SK-N-SH treated with all-trans-retinoic acid at 6 μM for 48 hours (cell line): ENCODE results near the gene TBC1D13.
"Not testable (repeated sequence)": the region's sequence is repeated elsewhere in the genome, so short reads cannot be mapped to it uniquely, and the experiment has no call there.

ENCODE experiments used
- ATAC-seq: fragments of 200-7000 bp; cut with Tn5 transposase; 3 replicates; pipeline ENCODE4 v1.9.1; 2020; ENCODE audit warnings: mild to moderate bottlenecking, moderate library complexity
- BACH2 ChIP-seq: fragments of 250-450 bp; sonication (Bioruptor Pico); IDR thresholded peaks from 2 replicates; pipeline ENCODE4 v1.9.0; 2021; ENCODE audit warnings: mild to moderate bottlenecking, borderline replicate concordance
- CSDC2 ChIP-seq: fragments of 250-450 bp; sonication (Bioruptor Pico); IDR thresholded peaks from 2 replicates; pipeline ENCODE4 v1.5.0; 2020; ENCODE audit warnings: mild to moderate bottlenecking, moderate library complexity
- CSRNP3 ChIP-seq: fragments of 250-450 bp; sonication (Bioruptor Pico); IDR thresholded peaks from 2 replicates; pipeline ENCODE4 v1.5.1; 2021; ENCODE audit warnings: mild to moderate bottlenecking, moderate library complexity
- ESRRG ChIP-seq: fragments of 250-450 bp; sonication (Bioruptor Pico); IDR thresholded peaks from 2 replicates; pipeline ENCODE4 v1.6.1; 2021; ENCODE audit warnings: mild to moderate bottlenecking
- GLIS3 ChIP-seq: fragments of 250-450 bp; sonication (Bioruptor Pico); IDR thresholded peaks from 2 replicates; pipeline ENCODE4 v1.5.0; 2020; ENCODE audit warnings: mild to moderate bottlenecking, moderate library complexity
- ISL1 ChIP-seq: fragments of 250-450 bp; sonication (Bioruptor Pico); IDR thresholded peaks from 2 replicates; pipeline ENCODE4 v2.1.2; 2022; ENCODE audit warnings: mild to moderate bottlenecking, moderate library complexity
- OSR1 ChIP-seq: fragments of 250-450 bp; sonication (Bioruptor Pico); IDR thresholded peaks from 2 replicates; pipeline ENCODE4 v1.8.0; 2022; ENCODE audit warnings: moderate library complexity, mild to moderate bottlenecking, inconsistent platforms
- POU6F1 ChIP-seq: fragments of 250-450 bp; sonication (Bioruptor Pico); IDR thresholded peaks from 2 replicates; pipeline ENCODE4 v1.8.0; 2021; ENCODE audit warnings: low read depth, mild to moderate bottlenecking, moderate library complexity, borderline replicate concordance
- PPARA ChIP-seq: fragments of 250-450 bp; sonication (Bioruptor Pico); IDR thresholded peaks from 2 replicates; pipeline ENCODE4 v1.5.0; 2020; ENCODE audit warnings: mild to moderate bottlenecking, borderline replicate concordance
- RARB ChIP-seq: fragments of 250-450 bp; sonication (Bioruptor Pico); IDR thresholded peaks from 2 replicates; pipeline ENCODE4 v1.8.0; 2021; ENCODE audit warnings: mild to moderate bottlenecking, moderate library complexity
- SNAI2 ChIP-seq: fragments of 250-450 bp; sonication (Bioruptor Pico); IDR thresholded peaks from 2 replicates; pipeline ENCODE4 v1.5.0; 2020; ENCODE audit warnings: mild to moderate bottlenecking, moderate library complexity
- TCF4 ChIP-seq: fragments of 250-450 bp; sonication (Bioruptor Pico); IDR thresholded peaks from 2 replicates; pipeline ENCODE4 v1.8.0; 2021; ENCODE audit warnings: mild to moderate bottlenecking, moderate library complexity, borderline replicate concordance
- TOX ChIP-seq: fragments of 250-450 bp; sonication (Bioruptor Pico); IDR thresholded peaks from 2 replicates; pipeline ENCODE4 v1.8.0; 2021; ENCODE audit warnings: mild to moderate bottlenecking, moderate library complexity, borderline replicate concordance
- ZC3H10 ChIP-seq: fragments of 250-450 bp; sonication (Bioruptor Pico); IDR thresholded peaks from 2 replicates; pipeline ENCODE4 v1.5.1; 2021; ENCODE audit warnings: mild to moderate bottlenecking, moderate library complexity
- ZFP3 ChIP-seq: fragments of 250-450 bp; sonication (Bioruptor Pico); IDR thresholded peaks from 2 replicates; pipeline ENCODE4 v1.5.0; 2020; ENCODE audit warnings: mild to moderate bottlenecking, moderate library complexity
- ZFP30 ChIP-seq: fragments of 450-650 bp; formaldehyde crosslinking; IDR thresholded peaks from 2 replicates; pipeline ENCODE4 v1.5.0; 2022; ENCODE audit warnings: mild to moderate bottlenecking, moderate library complexity
- ZNF565 ChIP-seq: fragments of 450-650 bp; formaldehyde crosslinking; conservative IDR thresholded peaks from 2 replicates; pipeline ENCODE4 v1.5.0; 2020; ENCODE audit warnings: low read depth, mild to moderate bottlenecking, moderate library complexity
- ZNF70 ChIP-seq: fragments of 450-650 bp; formaldehyde crosslinking; IDR thresholded peaks from 2 replicates; pipeline ENCODE4 v1.5.0; 2020; ENCODE audit warnings: mild to moderate bottlenecking, moderate library complexity
- ZNF8 ChIP-seq: fragments of 450-650 bp; formaldehyde crosslinking; IDR thresholded peaks from 2 replicates; pipeline ENCODE4 v1.5.0; 2020; ENCODE audit warnings: mild to moderate bottlenecking, moderate library complexity
- TF ChIP-seq, protein P1 (sequence below): fragments of 250-450 bp; sonication (Bioruptor Pico); IDR thresholded peaks from 2 replicates; pipeline ENCODE4 v1.5.0; 2020; ENCODE audit warnings: mild to moderate bottlenecking, moderate library complexity
- TF ChIP-seq, protein P2 (sequence below): fragments of 250-450 bp; sonication (Bioruptor Pico); IDR thresholded peaks from 2 replicates; pipeline ENCODE4 v1.8.0; 2020; ENCODE audit warnings: mild to moderate bottlenecking, moderate library complexity, borderline replicate concordance

The TBC1D13 gene

DNA sequence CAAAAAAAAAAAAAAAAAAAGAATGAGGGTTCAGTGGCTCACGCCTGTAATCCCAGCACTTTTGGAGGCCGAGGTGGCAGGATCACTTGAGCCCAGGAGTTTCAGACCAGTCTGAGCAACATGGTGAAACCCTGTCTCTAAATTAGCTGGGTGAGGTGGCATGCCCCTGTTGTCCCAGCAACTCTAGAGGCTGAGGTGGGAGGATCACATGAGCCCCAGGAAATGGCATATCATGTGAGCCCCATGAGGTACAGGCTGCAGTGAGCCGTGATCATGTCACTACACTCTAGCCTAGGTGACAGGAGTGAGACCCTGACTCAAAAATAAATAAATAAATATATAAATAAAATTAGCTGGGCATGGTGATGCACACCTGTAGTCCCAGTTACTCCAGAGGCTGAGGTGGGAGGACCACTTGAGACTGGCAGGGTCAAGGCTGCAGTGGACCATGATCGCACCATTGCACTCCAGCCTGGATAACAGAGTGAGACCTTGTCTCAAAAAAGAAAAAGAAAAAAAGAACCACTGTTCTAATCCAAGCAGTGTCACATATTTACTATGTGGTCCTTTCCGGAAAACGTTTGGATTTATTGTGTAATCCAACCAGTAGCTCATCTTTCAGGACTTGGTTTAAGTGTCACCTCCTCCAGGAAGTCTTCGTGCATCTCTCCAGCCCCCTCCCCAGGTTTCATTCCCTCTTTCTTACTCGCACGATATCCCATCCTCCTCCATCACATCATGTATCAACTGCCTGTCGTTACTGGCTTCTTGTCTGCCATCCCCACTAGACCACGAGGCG lies 54.8 kb downstream of the TBC1D13 start:
- TF ChIP-seq ZFP30 (CRISPR knock-in tag), result no peak
- TF ChIP-seq OSR1 (CRISPR knock-in tag), result no peak
- TF ChIP-seq CSDC2, result no peak
- no peak for TF ChIP-seq ISL1 (CRISPR knock-in tag)
- TF ChIP-seq ZNF565, result no peak
- no peak for TF ChIP-seq ZNF8
- TF ChIP-seq PPARA, result no peak
- no peak for TF ChIP-seq ZNF70
- no peak for TF ChIP-seq ZC3H10 (CRISPR knock-in tag)
- no peak for ATAC-seq

GRCh38 chr9:128843171-128843570 lies 56.1 kb downstream of the TBC1D13 start:
- not testable (repeated sequence) for ATAC-seq

- peak; percentile 74 for ATAC-seq
Measured at GRCh38 chr9:128845186-128845931, 58.3 kb downstream of the TBC1D13 start.

DNA sequence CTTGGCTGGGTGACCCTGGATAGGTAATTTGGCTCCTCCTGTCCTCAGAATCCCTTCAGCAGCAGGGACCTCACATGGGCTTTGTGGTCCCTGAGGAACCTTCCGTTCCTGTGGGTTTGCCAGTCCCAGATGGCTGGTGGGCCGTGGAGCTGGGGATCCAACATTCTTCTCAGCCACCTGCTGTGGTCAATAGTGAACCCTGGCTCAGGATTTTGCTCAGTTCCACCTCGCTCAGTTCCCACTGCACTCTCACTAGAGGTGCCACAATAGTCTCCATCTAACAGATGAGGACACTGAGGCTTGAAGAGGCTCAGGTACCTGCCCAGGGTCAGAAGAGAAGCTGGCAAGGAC lies 59.6 kb downstream of the TBC1D13 start:
- no peak for ATAC-seq
- TF ChIP-seq ZNF8, result no peak
- TF ChIP-seq GLIS3, result no peak
- TF ChIP-seq CSDC2, result no peak
- no peak for TF ChIP-seq ZNF565
- TF ChIP-seq OSR1 (CRISPR knock-in tag), result no peak
- TF ChIP-seq CSRNP3 (CRISPR knock-in tag), result no peak
- no peak for TF ChIP-seq TOX (CRISPR knock-in tag)
- no peak for TF ChIP-seq BACH2 (CRISPR knock-in tag)
- TF ChIP-seq ZNF70, result no peak
- no peak for TF ChIP-seq ESRRG (CRISPR knock-in tag)

More at GRCh38 chr9:128845186-128845931, 58.3 kb downstream of the TBC1D13 start:
- TF ChIP-seq CSDC2 (no peak), ESRRG (CRISPR knock-in tag) (no peak), OSR1 (CRISPR knock-in tag) (no peak), BACH2 (CRISPR knock-in tag) (no peak), TOX (CRISPR knock-in tag) (no peak), PPARA (no peak), ZNF8 (no peak), SNAI2 (CRISPR knock-in tag) (no peak), ZFP3 (CRISPR knock-in tag) (no peak), RARB (no peak), ZC3H10 (CRISPR knock-in tag) (no peak), ISL1 (CRISPR knock-in tag) (no peak), ZFP30 (CRISPR knock-in tag) (no peak), ZNF565 (no peak), POU6F1 (CRISPR knock-in tag) (no peak), GLIS3 (no peak), ZNF70 (no peak), TCF4 (CRISPR knock-in tag) (no peak)
- TF ChIP-seq, protein P1, sequence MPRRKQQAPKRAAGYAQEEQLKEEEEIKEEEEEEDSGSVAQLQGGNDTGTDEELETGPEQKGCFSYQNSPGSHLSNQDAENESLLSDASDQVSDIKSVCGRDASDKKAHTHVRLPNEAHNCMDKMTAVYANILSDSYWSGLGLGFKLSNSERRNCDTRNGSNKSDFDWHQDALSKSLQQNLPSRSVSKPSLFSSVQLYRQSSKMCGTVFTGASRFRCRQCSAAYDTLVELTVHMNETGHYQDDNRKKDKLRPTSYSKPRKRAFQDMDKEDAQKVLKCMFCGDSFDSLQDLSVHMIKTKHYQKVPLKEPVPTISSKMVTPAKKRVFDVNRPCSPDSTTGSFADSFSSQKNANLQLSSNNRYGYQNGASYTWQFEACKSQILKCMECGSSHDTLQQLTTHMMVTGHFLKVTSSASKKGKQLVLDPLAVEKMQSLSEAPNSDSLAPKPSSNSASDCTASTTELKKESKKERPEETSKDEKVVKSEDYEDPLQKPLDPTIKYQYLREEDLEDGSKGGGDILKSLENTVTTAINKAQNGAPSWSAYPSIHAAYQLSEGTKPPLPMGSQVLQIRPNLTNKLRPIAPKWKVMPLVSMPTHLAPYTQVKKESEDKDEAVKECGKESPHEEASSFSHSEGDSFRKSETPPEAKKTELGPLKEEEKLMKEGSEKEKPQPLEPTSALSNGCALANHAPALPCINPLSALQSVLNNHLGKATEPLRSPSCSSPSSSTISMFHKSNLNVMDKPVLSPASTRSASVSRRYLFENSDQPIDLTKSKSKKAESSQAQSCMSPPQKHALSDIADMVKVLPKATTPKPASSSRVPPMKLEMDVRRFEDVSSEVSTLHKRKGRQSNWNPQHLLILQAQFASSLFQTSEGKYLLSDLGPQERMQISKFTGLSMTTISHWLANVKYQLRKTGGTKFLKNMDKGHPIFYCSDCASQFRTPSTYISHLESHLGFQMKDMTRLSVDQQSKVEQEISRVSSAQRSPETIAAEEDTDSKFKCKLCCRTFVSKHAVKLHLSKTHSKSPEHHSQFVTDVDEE (CRISPR knock-in tag), result no peak
- TF ChIP-seq, protein P2, sequence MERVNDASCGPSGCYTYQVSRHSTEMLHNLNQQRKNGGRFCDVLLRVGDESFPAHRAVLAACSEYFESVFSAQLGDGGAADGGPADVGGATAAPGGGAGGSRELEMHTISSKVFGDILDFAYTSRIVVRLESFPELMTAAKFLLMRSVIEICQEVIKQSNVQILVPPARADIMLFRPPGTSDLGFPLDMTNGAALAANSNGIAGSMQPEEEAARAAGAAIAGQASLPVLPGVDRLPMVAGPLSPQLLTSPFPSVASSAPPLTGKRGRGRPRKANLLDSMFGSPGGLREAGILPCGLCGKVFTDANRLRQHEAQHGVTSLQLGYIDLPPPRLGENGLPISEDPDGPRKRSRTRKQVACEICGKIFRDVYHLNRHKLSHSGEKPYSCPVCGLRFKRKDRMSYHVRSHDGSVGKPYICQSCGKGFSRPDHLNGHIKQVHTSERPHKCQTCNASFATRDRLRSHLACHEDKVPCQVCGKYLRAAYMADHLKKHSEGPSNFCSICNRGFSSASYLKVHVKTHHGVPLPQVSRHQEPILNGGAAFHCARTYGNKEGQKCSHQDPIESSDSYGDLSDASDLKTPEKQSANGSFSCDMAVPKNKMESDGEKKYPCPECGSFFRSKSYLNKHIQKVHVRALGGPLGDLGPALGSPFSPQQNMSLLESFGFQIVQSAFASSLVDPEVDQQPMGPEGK (CRISPR knock-in tag), result no peak
